Neutrophil (primary cell): ENCODE data around the gene ZNF354C.

Experiments used
- H3K27ac ChIP-seq: fragments of 200-600 bp; sonication (generic); 2 replicates; pipeline ENCODE4 v1.5.1; 2016; ENCODE audit warnings: mild to moderate bottlenecking, moderate library complexity
- H3K27me3 ChIP-seq: fragments of 200-600 bp; sonication (generic); 2 replicates; pipeline ENCODE4 v1.6.0; 2016; ENCODE audit warnings: mild to moderate bottlenecking
- H3K36me3 ChIP-seq: fragments of 200-600 bp; sonication (generic); 2 replicates; pipeline ENCODE4 v1.5.1; 2017
- H3K4me1 ChIP-seq, 2 experiments: fragments of 200-600 bp in 1 of 2; sonication (generic) in 1 of 2; 1 replicate in 1 of 2; 2 replicates in 1 of 2; pipeline versions ENCODE4 v1.5.1 to v1.6.1; 2013 to 2016; ENCODE audit warnings: low read depth in 1 of 2, low read length in 1 of 2, mild to moderate bottlenecking in 1 of 2, moderate library complexity in 1 of 2; ENCODE audit not compliant: control insufficient read depth in 1 of 2, insufficient read depth in 1 of 2
- H3K4me3 ChIP-seq, 2 experiments: fragments of 200-600 bp in 1 of 2; sonication (generic) in 1 of 2; 1 replicate in 1 of 2; 2 replicates in 1 of 2; pipeline ENCODE4 v1.5.1; 2013 to 2016; ENCODE audit warnings: low read depth in 1 of 2, low read length in 1 of 2, mild to moderate bottlenecking in 1 of 2, moderate library complexity in 1 of 2
- H3K9me3 ChIP-seq: fragments of 200-600 bp; sonication (generic); 2 replicates; pipeline ENCODE4 v1.5.1; 2016
- CTCF ChIP-seq: fragments of 200-600 bp; sonication (generic); IDR thresholded peaks from 2 replicates; pipeline ENCODE4 v1.5.1; 2016; ENCODE audit warnings: antibody characterized with exemption

ZNF354C gene

GRCh38 chr5:179054036-179054785 is 6.0 kb upstream of the ZNF354C start:
- Histone ChIP-seq H3K4me1 (no peaks in the 10 kb centered on the region), H3K27ac (no peak overlapping the region), H3K4me3 (no peak overlapping the region), H3K27me3 (no peaks in the 10 kb centered on the region), H3K9me3 (no peaks in the 10 kb centered on the region), H3K36me3 (no peaks in the 10 kb centered on the region)
- no peak for TF ChIP-seq CTCF

GRCh38 chr5:179054876-179055275 is 5.3 kb upstream of the ZNF354C start:
- Histone ChIP-seq H3K9me3 (no peaks in the 10 kb centered on the region), H3K4me3 (no peak overlapping the region), H3K4me1 (peaks cover 3 to 4% of the 10 kb centered on the region in 2 experiments), H3K27me3 (peaks cover 2% of the 10 kb centered on the region), H3K27ac (no peak overlapping the region), H3K36me3 (no peaks in the 10 kb centered on the region)
- TF ChIP-seq CTCF: no peak

GRCh38 chr5:179055436-179055835 is 4.7 kb upstream of the ZNF354C start:
- Histone ChIP-seq H3K27ac (no peak overlapping the region), H3K27me3 (peaks cover 7% of the 10 kb centered on the region), H3K4me3 (no peak overlapping the region), H3K4me1 (peaks cover 4 to 5% of the 10 kb centered on the region in 2 experiments), H3K9me3 (no peaks in the 10 kb centered on the region), H3K36me3 (no peaks in the 10 kb centered on the region)
- no peak for TF ChIP-seq CTCF

GRCh38 chr5:179055841-179056240 is 4.3 kb upstream of the ZNF354C start:
- Histone ChIP-seq H3K4me3 (no peak overlapping the region), H3K4me1 (peaks cover 5 to 8% of the 10 kb centered on the region in 2 experiments), H3K36me3 (no peaks in the 10 kb centered on the region), H3K27ac (no peak overlapping the region), H3K27me3 (peaks cover 11% of the 10 kb centered on the region), H3K9me3 (no peaks in the 10 kb centered on the region)
- TF ChIP-seq CTCF: no peak

- Histone ChIP-seq H3K9me3 (peaks cover 3% of the 10 kb centered on the region), H3K27me3 (peaks cover 11% of the 10 kb centered on the region), H3K36me3 (no peaks in the 10 kb centered on the region), H3K4me3 (peak overlapping the region; percentile 61 to 73), H3K4me1 (peaks cover 5 to 9% of the 10 kb centered on the region in 2 experiments), H3K27ac (no peak overlapping the region)
- TF ChIP-seq CTCF: no peak
Observed at GRCh38 chr5:179061025-179061424, 852 bp downstream of the ZNF354C start.
